T-helper 22 cell (primary cell): ENCODE results near the gene ULBP3.
A peak's percentile ranks its signal among the peaks of the same experiment; 100 is the strongest.
"Not testable (repeated sequence)": the region's sequence is repeated elsewhere in the genome, so short reads cannot be mapped to it uniquely, and the experiment has no call there.

ENCODE experiments used
- DNase-seq: peaks from one replicate; pipeline ENCODE4 v3.0.0-alpha.2; 2020; ENCODE audit warnings: low read depth

The ULBP3 gene

DNA sequence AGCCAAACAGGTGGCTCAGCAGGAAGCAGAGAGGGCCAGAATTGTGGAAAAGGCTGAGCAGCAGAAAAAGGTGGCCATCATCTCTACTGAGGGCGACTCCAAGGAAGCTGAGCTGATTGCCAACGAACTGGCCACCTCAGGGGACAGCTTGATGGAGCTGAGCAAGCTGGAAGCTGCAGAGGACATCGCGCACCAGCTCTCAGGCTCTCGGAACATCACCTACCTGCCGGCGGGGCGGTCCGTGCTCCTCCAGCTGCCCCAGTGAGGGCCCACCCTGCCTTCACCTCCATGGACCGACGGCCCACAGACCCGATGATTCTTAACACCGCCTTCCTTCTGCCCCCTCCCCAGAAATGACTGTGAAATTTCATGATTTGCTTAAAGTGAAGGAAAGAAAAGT, 25.8 kb downstream of the ULBP3 start:
- no peak for DNase-seq

DNA sequence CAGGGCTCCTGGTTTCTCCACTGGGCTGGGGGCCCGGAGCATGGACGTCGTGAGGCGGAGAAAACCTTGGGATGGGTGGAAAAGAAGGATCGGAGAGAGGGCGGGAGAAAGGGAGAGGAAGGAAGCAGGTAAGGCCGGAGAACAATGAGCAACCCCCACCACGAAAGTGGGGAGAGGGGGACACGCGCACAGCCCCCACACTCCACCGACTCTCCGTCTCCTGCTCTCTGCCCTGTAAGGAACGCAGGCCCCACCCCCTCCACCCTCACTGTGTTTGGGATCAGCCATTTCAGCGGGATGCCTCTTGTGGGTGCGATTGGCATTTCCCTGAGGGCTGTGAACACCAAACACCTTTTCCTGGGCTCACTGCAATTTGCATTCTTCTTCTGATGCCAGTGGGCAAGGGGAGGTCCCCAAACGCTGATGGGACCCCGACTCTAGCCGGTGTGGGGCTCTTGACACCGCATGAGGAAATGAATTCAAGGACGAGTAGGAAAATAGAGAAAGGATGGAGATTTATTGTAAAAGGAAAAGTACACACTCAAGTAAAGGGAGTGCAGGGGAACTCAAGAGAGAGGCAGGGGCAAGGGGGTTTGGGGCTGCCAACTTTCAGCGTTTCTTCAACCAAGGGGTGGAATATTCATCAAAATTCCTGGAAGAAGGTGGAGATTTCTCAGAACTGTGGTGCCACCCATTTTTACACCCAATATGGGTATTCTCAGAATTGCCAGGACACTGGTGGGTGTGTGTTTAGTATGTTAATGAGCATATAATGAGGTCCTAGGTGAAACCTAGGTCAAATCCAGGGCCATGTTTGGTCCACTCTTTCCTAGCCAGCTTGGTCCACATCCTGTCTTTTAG, 30.5 kb downstream of the ULBP3 start:
- no peak for DNase-seq

DNA sequence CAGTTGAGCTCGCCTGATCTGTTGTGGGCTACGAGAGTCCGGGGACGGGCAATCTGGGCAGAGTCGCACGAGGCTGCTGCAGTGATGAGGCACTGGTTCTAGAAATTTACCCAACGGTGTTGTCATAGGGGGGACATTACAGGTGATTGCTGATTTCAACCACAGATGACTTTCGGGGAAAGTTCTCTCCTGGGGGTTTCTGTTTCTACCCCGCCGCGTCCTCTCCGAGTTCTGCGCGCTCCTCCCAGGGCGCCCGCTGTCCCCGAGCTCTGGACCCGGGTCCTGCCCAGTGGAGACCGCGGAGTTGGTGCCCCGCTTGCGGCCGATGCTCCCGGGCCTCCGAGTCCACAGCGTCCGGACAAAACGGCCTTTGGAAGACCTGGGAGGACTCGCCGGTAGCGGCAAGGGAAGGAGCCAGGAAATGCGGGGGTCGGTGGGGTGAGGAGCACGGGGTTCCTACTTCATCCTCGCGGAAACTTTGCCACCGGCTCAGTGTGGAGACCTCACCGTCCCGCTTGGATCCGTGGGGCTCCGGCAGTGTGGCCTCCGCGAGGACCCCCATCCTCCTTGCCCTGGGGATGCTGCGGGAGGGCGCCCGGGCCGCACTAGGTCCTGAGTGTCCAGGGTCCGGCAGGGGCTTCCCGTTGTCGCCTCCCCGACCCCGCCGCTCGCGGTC, 31.3 kb downstream of the ULBP3 start:
- DNase-seq, result no peak

DNA sequence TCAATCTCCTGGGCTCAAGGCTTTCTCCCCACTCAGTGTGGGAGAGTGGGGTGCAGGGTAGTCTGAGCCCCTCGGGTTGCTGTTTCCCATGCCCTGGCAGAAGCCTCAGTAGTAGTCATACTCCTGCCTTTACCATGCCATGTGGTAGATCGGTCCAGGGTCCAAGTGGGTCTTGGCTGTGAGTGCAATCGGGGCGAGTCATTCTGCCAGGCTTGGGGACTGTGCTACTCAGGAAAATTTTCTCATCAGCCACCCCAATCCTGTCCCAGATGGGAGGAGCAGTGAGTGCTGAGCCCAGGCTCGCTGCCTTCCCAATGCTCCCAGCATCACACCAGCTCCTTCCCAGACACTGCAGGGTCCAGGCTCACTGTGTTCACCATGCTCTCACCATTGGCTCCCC, 32.8 kb downstream of the ULBP3 start:
- DNase-seq, result no peak

DNA sequence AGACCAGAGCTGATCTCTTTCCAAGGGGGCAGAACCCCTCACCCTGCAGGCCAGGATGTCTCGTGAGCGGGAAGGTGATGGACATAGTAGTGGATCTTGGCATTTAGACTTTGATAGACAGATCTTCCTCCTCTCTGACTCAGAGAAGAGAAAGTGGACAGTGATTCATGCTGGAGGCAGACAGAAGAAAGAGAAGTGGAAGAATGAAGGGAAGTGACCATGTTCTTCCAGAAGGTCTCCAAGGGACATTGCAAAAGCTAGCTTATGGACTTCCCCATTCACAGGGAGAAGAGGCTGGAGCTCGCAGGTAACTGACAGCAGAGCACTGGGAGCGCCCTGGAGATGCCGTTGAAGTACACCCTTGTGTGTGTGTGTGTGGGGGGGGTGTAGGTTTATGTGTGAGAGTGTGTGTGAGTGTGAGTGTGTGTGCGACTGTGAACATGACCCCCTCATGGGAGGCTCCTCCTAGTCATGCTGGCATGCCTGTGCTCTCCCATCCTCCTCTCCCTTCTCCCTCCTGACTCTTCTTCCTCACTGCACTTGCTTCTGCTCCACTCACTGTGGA, 35.6 kb downstream of the ULBP3 start:
- no peak for DNase-seq

DNA sequence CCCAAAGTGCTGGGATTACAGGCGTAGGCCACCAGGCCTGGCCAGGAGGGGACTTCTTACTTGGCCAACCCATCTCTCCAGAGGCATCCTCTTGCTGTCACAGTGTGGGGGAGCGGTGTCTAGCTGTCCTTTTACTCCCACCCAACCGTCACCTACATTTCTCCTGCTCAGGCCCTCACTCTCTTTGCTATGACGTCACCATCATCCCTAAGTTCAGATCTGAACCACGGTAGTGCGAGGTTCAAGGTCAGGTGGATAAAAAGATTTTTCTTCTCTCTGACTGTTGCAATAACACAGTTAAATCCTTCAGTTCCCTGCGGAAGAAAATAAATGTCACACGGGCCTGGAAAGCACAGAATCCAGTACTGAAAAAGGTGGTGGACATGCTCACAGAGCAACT, 36.3 kb downstream of the ULBP3 start:
- no peak for DNase-seq

DNA sequence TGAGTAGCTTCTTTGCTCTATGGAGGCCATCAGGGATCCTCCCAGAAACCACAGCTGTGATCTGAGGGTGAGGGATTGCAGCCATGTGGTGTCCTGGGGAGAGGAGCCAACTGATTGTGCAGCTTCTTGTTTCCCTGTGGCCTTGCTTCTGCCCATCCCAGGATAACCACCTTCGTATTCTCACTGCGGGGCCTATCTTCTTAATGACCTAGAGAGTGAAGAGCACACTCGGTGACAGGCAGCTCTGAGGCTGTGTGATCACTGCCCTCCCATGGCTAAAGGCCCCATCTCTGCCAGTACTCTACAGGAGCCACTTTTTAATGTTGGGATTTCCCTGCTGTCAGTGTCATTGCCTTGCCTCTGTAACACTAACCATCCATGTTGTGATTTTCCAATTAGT, 38.3 kb downstream of the ULBP3 start:
- no peak for DNase-seq

DNA sequence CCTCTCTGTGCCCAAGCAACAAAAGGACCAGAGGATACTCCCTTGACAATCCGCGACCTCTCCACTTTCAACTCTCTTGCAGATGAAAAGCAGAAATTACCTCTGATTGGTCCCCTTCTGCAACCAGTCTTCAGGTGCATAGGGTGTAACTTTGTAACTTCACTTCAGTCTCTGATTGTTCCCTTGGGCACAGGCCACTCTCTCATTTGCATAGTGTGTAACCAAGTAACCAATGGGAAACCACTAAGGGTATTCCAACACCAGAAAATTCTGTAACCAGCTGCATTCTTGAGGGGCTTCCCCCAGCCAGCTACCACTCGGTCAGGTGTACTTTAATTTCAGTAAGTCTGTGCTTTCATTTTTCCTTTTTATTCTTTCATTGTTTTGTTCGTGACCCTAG, 39.2 kb downstream of the ULBP3 start:
- no peak for DNase-seq

DNA sequence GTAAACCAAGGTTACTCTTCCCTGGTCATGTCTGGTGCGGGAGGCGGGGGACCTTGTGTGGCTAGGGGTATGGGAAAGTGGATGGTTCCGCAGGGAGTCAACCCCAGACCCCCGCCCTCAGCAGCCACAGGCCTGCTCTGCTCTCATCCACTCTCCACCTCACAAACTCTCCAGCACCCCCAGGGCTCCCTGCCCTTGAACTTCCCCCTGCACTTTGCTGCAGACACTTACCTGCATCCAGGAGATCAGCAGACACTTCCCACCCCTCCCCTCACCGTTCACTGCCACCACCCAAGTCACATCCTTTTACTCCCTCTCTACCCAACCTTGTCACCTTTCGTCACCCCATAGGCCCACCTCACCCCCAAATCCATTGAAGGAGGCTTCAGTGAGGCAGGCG, 39.6 kb downstream of the ULBP3 start:
- no peak for DNase-seq

DNA sequence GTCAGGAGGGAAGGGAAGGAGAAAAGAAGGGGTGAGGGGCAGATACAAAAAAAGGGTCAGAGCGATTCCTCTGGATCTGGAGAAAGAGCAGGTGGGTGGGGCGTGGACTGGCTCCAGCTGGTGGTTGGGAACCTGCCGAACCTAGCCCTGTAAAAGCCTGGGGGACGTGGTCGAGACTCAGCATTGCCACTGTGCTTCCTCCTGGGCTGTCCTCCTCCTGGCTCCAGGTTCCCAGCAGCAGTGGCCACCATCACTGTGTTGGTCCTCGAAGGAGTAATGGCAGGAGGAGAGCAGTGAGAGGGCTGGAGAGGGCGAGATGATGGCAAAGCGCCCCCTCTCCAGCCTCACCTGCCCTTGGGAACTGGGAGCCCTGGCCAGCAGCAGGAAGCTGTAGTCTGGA, 40.1 kb downstream of the ULBP3 start:
- DNase-seq, result no peak

DNA sequence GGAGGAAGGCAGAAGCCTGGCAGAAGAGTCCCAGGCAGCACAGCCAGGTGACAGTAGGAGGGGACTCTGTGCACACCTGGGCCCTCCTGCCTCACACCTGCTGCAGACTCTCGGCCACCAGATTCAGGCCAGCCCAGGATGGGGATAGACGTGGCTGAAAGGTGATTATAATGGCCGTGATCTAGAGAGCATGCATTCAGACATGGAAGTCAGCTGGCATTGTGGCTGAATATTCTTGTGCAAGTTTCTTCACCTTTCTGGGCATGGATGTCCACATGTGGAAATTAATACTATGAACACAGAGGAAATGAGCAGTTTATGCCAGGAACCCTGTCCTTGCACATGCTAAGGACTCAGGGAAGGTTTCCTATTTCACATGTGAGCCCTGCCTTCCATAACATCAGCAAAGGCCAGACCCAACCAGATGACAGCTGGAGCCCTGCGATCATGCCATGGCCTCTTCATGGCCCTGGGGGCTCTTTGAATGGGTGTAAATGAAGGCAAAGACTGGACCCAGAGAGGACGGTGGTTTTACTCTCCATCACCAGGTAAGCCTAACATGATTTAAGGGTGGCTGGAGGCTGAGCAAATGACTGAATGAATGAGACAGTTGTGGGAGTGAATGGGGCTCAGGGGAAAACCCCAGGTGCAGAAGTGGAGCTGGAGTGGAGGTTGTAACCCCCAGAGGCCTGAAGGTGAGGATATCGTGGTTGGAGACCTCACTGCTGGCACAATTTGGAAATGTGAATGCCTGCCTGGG, 40.9 kb downstream of the ULBP3 start:
- no peak for DNase-seq

DNA sequence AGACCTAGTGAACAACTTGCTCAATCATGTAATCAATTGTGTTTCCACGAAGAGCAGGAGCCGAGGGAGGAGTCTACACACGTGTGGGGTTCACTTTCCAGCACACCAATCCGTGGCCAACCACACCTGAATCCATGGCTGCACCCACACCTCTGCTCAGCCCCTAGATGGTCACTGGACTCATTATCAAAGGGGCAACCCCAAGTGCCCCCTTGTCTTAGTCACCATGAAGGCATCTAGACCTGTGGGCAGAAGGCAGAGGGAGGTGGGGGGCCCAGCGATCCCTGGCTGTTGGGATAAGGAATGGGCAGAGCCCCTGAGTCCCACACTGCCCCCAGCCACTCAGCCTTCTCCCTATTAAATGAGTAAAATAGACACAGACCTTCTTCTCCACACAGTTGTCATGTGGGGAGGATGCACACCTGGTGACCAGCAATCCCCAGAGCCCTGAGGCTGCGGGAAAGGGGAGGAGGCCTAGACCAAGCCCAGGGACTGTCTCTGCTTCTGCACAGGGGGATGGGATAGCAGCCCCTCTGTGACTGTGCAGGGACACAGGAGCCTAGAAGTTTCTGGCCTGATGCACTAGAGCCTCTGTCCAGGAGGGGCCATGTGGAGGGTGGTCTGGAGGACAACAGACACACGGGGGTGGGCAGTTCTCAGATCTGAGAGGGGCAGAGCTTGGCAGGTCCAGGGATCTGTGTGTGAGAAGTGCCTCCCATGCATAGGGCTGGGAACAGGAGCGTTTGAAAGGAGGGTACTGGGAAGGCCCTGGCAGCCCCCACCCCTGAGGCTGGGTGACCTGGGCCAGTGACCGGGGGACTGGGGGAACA, 41.7 kb downstream of the ULBP3 start:
- DNase-seq, result no peak

DNA sequence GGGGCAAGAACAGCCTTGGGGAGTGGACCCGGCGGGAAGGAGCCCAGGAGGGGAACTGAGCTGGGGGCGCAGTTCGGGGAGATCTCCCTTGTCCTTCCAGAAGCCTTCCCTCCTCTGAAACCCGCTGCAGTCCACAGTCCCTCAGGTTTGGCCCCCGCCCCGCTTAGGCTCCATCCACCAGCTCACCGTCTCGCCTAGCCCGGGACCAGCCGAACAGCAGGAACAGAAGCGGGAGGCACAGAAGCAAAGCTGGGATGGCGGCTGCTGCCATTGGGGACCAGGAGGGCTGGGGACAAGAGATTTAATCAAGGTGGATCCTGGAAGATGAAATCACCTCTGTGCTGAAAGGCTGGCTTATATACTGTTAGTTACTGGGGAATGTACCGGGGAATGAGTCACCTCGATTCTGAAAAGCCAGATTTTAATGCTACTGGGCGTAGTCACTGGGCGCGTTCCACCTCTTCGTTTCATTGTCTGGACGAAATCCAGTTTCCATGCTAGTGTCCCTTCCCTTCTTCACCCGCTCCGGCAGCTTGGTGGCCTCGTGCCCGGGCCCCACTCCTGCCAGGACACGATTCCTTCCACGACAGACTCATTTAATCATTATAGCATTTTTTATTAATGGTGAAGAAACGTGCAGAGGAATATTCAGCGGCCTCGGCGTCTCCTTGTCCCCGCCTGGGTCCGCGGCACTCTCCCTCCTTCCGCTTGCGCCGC, 43.6 kb downstream of the ULBP3 start, which contains the start of gene RAET1L:
TSS of gene RAET1L (minus strand) at position 332 of the 717 bp plus-strand sequence. CDS start at position 271, 61 bp downstream.
- no peak for DNase-seq

DNA sequence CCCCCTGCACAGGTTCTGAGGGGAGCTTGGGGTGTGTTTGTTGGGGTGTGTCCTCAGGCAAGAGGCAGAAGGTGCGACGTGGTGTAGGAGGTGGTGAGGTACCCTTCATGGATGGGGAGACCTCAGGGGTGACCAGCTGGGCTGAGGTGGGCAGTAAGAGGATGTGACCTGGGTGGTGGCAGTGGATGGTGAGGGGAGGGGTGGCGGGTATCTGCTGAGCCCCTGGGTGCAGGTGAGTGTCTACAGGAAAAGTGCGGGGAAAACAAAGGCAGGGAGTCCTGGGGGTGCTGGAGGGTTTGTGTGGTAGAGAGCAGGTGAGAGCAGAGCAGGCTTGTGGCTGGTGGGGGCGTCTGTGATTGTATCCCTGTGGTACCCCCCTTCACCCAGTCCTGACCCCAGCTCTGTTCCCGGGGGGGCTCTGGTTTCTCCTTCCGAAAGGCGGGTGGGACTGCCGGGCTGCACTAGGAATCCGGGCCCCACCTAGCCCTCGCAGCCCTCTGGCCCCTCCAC, 44.2 kb downstream of the ULBP3 start:
- no peak for DNase-seq

DNA sequence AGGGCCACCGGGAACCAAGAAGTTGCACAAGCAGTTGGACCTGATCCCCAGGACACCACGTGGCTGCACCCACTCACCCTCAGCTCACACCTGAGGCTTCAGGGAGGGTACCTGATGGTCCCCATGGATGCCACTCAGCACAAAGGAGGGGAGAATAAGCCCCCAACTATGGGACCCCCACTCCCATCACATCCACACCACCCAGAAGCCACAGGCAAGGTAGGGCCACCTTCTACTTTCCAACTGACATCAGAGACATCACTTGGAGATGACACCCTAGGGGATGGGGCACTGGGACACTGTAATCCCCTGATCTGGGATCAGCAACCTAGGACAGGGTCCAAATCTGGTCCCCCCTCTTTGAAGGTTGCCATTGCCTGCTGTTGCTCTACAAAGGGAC, 44.9 kb downstream of the ULBP3 start:
- not testable (repeated sequence) for DNase-seq

DNA sequence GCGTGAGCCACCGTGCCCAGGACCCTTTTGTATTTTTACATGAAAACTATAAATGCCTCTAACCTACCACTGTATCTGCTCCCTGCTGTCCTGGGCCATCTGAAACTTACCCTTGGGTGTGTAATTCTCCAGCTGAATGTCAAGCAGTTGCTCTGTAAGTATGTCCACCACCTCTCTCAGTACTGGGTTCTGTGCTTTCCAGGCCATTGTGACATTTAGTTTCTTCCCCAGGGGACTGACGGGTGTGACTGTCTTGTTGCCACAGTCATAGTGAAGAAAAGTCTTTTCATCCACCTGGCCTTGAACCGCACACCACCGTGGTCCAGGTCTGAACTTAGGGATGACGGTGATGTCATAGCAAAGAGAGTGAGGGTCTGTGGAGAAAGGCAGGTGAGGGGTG, 47.1 kb downstream of the ULBP3 start:
- DNase-seq, result not testable (repeated sequence)

DNA sequence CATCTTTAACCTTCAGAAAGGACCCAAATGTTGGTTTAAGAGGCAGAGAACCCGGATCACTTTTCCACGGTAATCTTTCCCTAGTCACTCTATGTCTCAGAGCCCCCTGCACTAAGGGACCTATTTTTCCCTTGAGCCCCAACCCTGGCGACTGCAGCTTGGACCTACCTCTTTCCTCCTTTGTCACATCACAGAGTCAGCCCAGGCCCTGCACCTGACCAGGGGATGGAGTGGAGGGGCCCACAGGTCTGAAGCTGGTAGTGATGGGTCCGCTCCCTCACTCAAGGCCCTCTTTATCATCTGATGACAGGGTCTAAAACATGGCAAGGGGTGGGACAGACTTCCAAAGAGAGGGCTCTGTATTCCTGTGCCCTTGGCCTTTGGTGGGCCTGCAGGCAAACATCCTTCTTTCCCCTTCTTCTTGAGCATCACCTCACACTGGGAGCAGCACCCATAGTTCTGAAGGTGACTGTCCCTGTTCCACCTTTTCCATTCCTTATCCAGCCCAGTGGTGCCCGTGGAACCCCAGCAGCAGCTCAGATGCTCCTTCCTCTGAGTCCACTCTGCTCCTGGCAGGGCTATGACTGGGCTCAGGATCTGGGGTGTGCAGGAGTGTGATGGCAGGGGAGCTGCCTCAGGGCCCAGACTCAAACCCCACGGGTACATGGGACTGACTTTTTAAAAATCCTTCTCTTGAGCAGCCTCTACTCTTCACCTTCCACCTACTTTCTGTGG, 49.9 kb downstream of the ULBP3 start:
- no peak for DNase-seq

DNA sequence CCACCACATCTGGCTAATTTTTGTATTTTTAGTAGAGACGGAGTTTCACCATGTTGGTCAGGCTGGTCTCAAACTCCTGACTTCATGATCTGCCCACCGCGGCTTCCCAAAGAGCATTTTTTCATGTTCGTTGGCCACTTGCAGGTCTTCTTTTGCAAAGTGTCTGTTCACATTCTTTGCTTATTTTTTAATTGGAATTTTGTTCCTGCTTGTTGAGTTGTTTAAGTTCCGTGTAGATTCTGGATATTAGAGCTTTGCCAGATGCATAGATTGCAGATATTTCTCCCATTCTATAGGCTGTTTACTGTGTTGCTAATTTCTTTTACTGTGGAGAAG, 51.8 kb downstream of the ULBP3 start:
- not testable (repeated sequence) for DNase-seq

DNA sequence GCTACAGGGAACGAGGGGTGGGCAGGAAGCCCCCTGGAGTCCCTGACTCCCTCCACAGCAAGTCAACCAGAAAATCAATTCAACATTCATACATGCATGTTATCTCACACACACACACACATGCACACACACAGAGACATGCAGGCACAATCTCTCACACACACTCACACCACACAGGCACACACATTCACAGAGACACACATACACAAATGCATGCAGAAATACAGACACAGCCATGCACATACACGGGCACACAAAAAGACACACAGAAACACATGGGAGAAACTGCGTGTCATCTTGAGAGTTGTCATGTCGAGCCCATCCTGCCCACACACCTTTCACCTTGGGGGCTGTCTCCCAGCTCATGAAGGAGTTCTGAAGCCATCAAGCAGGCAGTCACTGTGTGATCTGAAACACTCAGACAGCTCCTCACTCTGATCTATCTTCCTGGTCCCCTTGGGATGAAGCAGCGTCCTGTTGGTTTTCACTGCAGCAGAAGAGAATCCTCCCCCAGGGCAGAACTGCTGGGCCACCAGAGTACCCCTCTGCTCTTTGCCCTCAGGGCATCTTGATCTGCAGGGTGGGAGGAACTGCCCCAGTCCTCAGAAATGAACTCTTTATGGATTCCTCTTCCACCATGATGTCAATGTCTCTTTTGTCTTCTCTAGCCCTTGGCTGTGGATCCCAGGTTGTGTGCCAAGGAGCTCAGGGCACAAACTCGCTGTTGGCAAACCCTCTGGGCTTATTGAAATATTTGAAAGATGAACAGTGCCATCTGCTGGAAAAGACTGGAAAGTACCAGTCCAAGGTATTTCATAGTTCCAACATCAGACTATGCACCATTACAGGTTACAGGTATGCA, 52.4 kb downstream of the ULBP3 start:
- peak; percentile 19 for DNase-seq
